Heart right ventricle (tissue), 16 donors: Measurements from ENCODE around the gene FBXO33. TPM values are rescaled to one million over a fixed set of nuclear protein-coding genes. Genes with fewer than 3 reads are reported as not detected.

Experiments used
- ATAC-seq, 8 donors: fragments of 200-7000 bp; cut with Tn5 transposase; one replicate each; pipeline ENCODE4 v1.9.1; 2020; ENCODE audit warnings: mild to moderate bottlenecking in 8 of 8, moderate library complexity in 8 of 8, moderate number of reproducible peaks in 1 of 8
- DNase-seq, 2 donors: peaks; one replicate each; pipeline ENCODE4 v3.0.0-alpha.2; 2020
- H3K27ac ChIP-seq, 10 donors: fragments of 200-600 bp; sonication (generic) in 2 of 10; one replicate each; pipeline versions ENCODE4 v1.5.0 to v1.8.0; 2020 to 2022; ENCODE audit warnings: mild to moderate bottlenecking in 3 of 10
- H3K27me3 ChIP-seq, 7 donors: fragments of 200-600 bp; one replicate each; pipeline ENCODE4 v1.8.0; 2021 to 2022; ENCODE audit warnings: mild to moderate bottlenecking in 2 of 7
- H3K36me3 ChIP-seq, 9 donors: fragments of 200-600 bp; sonication (generic) in 1 of 9; one replicate each; pipeline versions ENCODE4 v1.5.0 to v1.8.0; 2020 to 2022; ENCODE audit warnings: mild to moderate bottlenecking in 2 of 9
- H3K4me1 ChIP-seq, 9 donors: fragments of 200-600 bp; sonication (generic) in 1 of 9; one replicate each; pipeline versions ENCODE4 v1.5.0 to v1.8.0; 2020 to 2022; ENCODE audit warnings: mild to moderate bottlenecking in 4 of 9
- H3K4me3 ChIP-seq, 10 donors: fragments of 200-600 bp; sonication (generic) in 2 of 10; one replicate each; pipeline versions ENCODE4 v1.5.0 to v1.8.0; 2020 to 2022; ENCODE audit warnings: mild to moderate bottlenecking in 7 of 10, moderate library complexity in 2 of 10
- H3K9me3 ChIP-seq, 11 donors: fragments of 200-600 bp in 10 of 11; sonication (generic) in 2 of 11; one replicate each; pipeline versions ENCODE4 v1.5.0 to v1.8.0; 2013 to 2022; ENCODE audit warnings: mild to moderate bottlenecking in 2 of 11, control low read depth in 1 of 11, moderate library complexity in 1 of 11
- CTCF ChIP-seq, 9 donors: fragments of 200-600 bp; sonication (generic) in 2 of 9; IDR thresholded peaks; one replicate each; pipeline versions ENCODE4 v1.5.0 to v1.8.0; 2021 to 2022; ENCODE audit warnings: antibody characterized with exemption in 9 of 9, mild to moderate bottlenecking in 5 of 9, moderate library complexity in 1 of 9
- WGBS, 2 donors: extraction: QIAGEN DNeasy Blood & Tissue Kit; methylation state at CpG; one replicate each; pipeline ENCODE4 v1.1.7; 2013; ENCODE audit warnings: inconsistent platforms in 1 of 2; 5-methylcytosine and 5-hydroxymethylcytosine counted together
- intact Hi-C, 10 donors: fragments of 100-400 bp; cut with DNase I; formaldehyde crosslinking; loops; one replicate each; pipeline versions ENCODE4 v1.11.1 to v1.14.2; 2022
- polyA plus RNA-seq, 2 donors: library from polyadenylated mRNA; stranded (reverse); fragments of 200-250 nt; gene quantifications; one replicate each; pipeline ENCODE4 v1.2.3, GENCODE V29; 2013
- total RNA-seq, 10 donors: library from RNA; stranded (reverse); fragmentation: NEBNext Ultra II Directional in 3 of 10; extraction: Animal tissue kit (Norgen Biotek cat#: 25700) in 3 of 10; gene quantifications; one replicate each; pipeline versions ENCODE4 v1.2.1 to v1.2.4, GENCODE V29; 2021 to 2023
- donor health status: Arrhythmogenic right ventricular cardiomyopathy.
- donor health status: ischemic (EF 13 %, LVEDD 7.1; RV severe dilation, severe dysfunction).
- donor health status: healthy with polysubstance abuse.
- donor health status: DM: no; HTN: yes; CAD: no.
- donor health status: DM: no; HTN: no; CAD: no.
- donor health status: ischemic (EF 25% LVEDD 6.9; RV normal size, moderate dysfunction).
- donor health status: ischemic (EF 25% LVEDD 5.7; RV mildly dilated, moderate dysfunction).
- donor health status: healthy.
- donor health status: DM: yes; HTN: yes; CAD: no.
- donor health status: Ischemic cardiomyopathy.
- donor health status: ischemic (EF 35%, LVEDD 5.7; RV mildly dilated, moderate dysfunction).
- donor health status: nonischemic (EF 11% LVEDD 7.7; RV severe dilation, severe dysfunction).
- donor health status: DM: yes; HTN: yes; CAD: no.
- donor health status: PGD.
- donor health status: ischemic (EF 29% LVEDD 5.4; RV normal size, mild dysfunction).
- donor health status: nonischemic (EF 23%, LVEDD 6.1; RV moderate dilation, normal function).

FBXO33 gene
- total and polyA plus RNA-seq, 12 donors, result 2.8 to 6.8 (median 4.8) TPM

- DNase-seq (peak; percentile 28 to 42), ATAC-seq (peak in 1 of 8 donors; percentile 2)
- Histone ChIP-seq H3K9me3 (no peaks in the 10 kb centered on the region), H3K4me1 (peaks cover 0 to 52% (median 40%) of the 10 kb centered on the region in 9 donors), H3K4me3 (peak overlapping the region; percentile 75 to 99 (median 96)), H3K27me3 (no peaks in the 10 kb centered on the region), H3K36me3 (no peaks in the 10 kb centered on the region), H3K27ac (peak overlapping the region; percentile 94 to 100 (median 98))
- no peak for TF ChIP-seq CTCF (IDR thresholded peaks at IDR 0.05)
- intact Hi-C loops, result loop anchor here in 7 of 10 donors (2.0 to 10.0 kb wide), 8 partner anchors 164 to 329 kb away; partner anchors contain the start of genes SEC23A (in 4 of the 7), TRAPPC6B (in 3 of the 7) and PNN (in 2 of the 7)
- WGBS, 2 donors, result 0% methylated on average over 78 to 81 of the region's 81 CpGs
Observed at GRCh38 chr14:39431416-39432178, 636 bp downstream of the FBXO33 start.

GRCh38 chr14:39430762-39431415 is 1.3 kb downstream of the FBXO33 start:
- Histone ChIP-seq H3K4me3 (peak overlapping the region; percentile 75 to 99 (median 96)), H3K27ac (peak overlapping the region; percentile 94 to 100 (median 98)), H3K27me3 (no peaks in the 10 kb centered on the region), H3K9me3 (no peaks in the 10 kb centered on the region), H3K36me3 (no peaks in the 10 kb centered on the region), H3K4me1 (peaks cover 0 to 59% (median 47%) of the 10 kb centered on the region in 9 donors)
- ATAC-seq (no peak), DNase-seq (peak in 1 of 2 donors; percentile 16)
- TF ChIP-seq CTCF (IDR thresholded peaks at IDR 0.05), result no peak
- intact Hi-C loops, result loop anchor here in 6 of 10 donors (5.0 to 10.0 kb wide), 5 partner anchors 164 to 329 kb away; partner anchors contain the start of genes SEC23A (in 3 of the 6), TRAPPC6B (in 3 of the 6) and PNN (in 1 of the 6)
- 12 to 14% methylated on average over 19 of the region's 19 CpGs for WGBS, 2 donors

GRCh38 chr14:39428118-39428517 is 4.1 kb downstream of the FBXO33 start:
- no peaks in the 10 kb centered on the region for H3K27me3 ChIP-seq
- TF ChIP-seq CTCF (IDR thresholded peaks at IDR 0.05), result no peak
- 92% methylated on average over 8 of the region's 8 CpGs for WGBS, 2 donors
- no peak overlapping the region for H3K27ac ChIP-seq
- no peaks in the 10 kb centered on the region for H3K36me3 ChIP-seq
- H3K4me3 ChIP-seq, result no peak overlapping the region
- intact Hi-C loops, result loop anchor here in 3 of 10 donors (10.0 kb wide), 3 partner anchors 153 to 323 kb away; partner anchors contain the start of genes SEC23A (in 2 of the 3), PNN (in 1 of the 3) and TRAPPC6B (in 1 of the 3)
- H3K4me1 ChIP-seq, result peaks cover 0 to 73% (median 63%) of the 10 kb centered on the region in 9 donors
- no peaks in the 10 kb centered on the region for H3K9me3 ChIP-seq
- DNase-seq, result no peak
- ATAC-seq, result no peak

GRCh38 chr14:39426605-39427004 is 5.6 kb downstream of the FBXO33 start:
- H3K4me3 ChIP-seq, result no peak overlapping the region
- peak in 1 of 8 donors; percentile 7 for ATAC-seq

More at GRCh38 chr14:39426605-39427004, 5.6 kb downstream of the FBXO33 start:
- intact Hi-C loops, result loop anchor here in 3 of 10 donors (10.0 kb wide), 3 partner anchors 152 to 322 kb away; partner anchors contain the start of genes SEC23A (in 2 of the 3), PNN (in 1 of the 3) and TRAPPC6B (in 1 of the 3)
- 43 to 54% methylated on average over 7 of the region's 7 CpGs for WGBS, 2 donors
- H3K36me3 ChIP-seq, result no peaks in the 10 kb centered on the region
- H3K27ac ChIP-seq, result peak overlapping the region in 1 of 10 donors; percentile 33
- H3K27me3 ChIP-seq, result no peaks in the 10 kb centered on the region
- H3K4me1 ChIP-seq, result peaks cover 0 to 84% (median 68%) of the 10 kb centered on the region in 9 donors
- no peaks in the 10 kb centered on the region for H3K9me3 ChIP-seq
- peak in 5 of 9 donors; percentile 24 to 49 (median 36) for TF ChIP-seq CTCF (IDR thresholded peaks at IDR 0.05)
- DNase-seq, result no peak
